Gastroesophageal sphincter (tissue), 3 donors: ENCODE results near the gene MRPL20.

Experiments used
- CTCF ChIP-seq, 4 experiments: fragments of 200-600 bp in 2 of 4; fragments of 450-650 bp in 2 of 4; sonication (generic) in 1 of 4; IDR thresholded peaks; one replicate each; pipeline ENCODE4 v1.5.1; 2017 to 2019; ENCODE audit warnings: antibody characterized with exemption in 4 of 4, mild to moderate bottlenecking in 2 of 4, moderate library complexity in 2 of 4
- EP300 ChIP-seq: sonication (generic); formaldehyde crosslinking; IDR thresholded peaks from one replicate; pipeline ENCODE4 v1.6.1; 2017; ENCODE audit warnings: antibody characterized with exemption, mild to moderate bottlenecking
- POLR2A ChIP-seq, 2 donors: fragments of 450-650 bp; IDR thresholded peaks; one replicate each; pipeline ENCODE4 v1.6.1; 2017; ENCODE audit warnings: antibody characterized with exemption in 2 of 2, mild to moderate bottlenecking in 2 of 2, moderate library complexity in 1 of 2
- POLR2AphosphoS5 ChIP-seq: sonication (generic); formaldehyde crosslinking; IDR thresholded peaks from one replicate; pipeline ENCODE4 v1.6.1; 2017; ENCODE audit warnings: antibody characterized with exemption

- TF ChIP-seq CTCF (IDR thresholded peaks at IDR 0.05) = no peak
- TF ChIP-seq POLR2AphosphoS5 = no peak
- TF ChIP-seq POLR2A (IDR thresholded peaks at IDR 0.05) = no peak
- TF ChIP-seq EP300 = no peak
These were observed 33.9 kb downstream of the MRPL20 start for GRCh38 chr1:1373051-1373814.
